Gastrocnemius medialis (tissue), 4 donors: ENCODE results near the gene RASSF5. TPM values are rescaled to one million over a fixed set of nuclear protein-coding genes. Genes with fewer than 3 reads are reported as not detected.

ENCODE experiments used
- ATAC-seq, 2 donors: fragments of 150-250 bp; one replicate each; pipeline ENCODE4 v1.9.1; 2016
- DNase-seq, 2 donors: peaks; one replicate each; pipeline ENCODE4 v3.0.0-alpha.2; 2019
- H3K27ac ChIP-seq, 4 donors: fragments of 200-600 bp; sonication (generic); 1 replicate in 1 of 4; 2 replicates in 3 of 4; pipeline ENCODE4 v1.5.1; 2016 to 2018; ENCODE audit warnings: mild to moderate bottlenecking in 2 of 4, moderate library complexity in 1 of 4
- H3K27me3 ChIP-seq, 3 donors: fragments of 200-600 bp; sonication (generic) in 2 of 3; 1 replicate in 1 of 3; 2 replicates in 2 of 3; pipeline versions ENCODE4 v1.5.1 to v1.6.0; 2016 to 2019; ENCODE audit warnings: mild to moderate bottlenecking in 1 of 3, moderate library complexity in 1 of 3
- H3K36me3 ChIP-seq, 2 donors: fragments of 200-600 bp; sonication (generic) in 1 of 2; one replicate each; pipeline ENCODE4 v1.5.1; 2017 to 2018
- H3K4me1 ChIP-seq, 2 donors: fragments of 200-600 bp; sonication (generic) in 1 of 2; one replicate each; pipeline ENCODE4 v1.5.1; 2016 to 2017; ENCODE audit warnings: mild to moderate bottlenecking in 2 of 2
- H3K4me3 ChIP-seq, 4 donors: fragments of 200-600 bp; sonication (generic) in 3 of 4; 1 replicate in 1 of 4; 2 replicates in 3 of 4; pipeline ENCODE4 v1.5.1; 2016 to 2019; ENCODE audit warnings: mild to moderate bottlenecking in 2 of 4
- H3K9me3 ChIP-seq, 3 donors: fragments of 200-600 bp; sonication (generic) in 2 of 3; 1 replicate in 1 of 3; 2 replicates in 2 of 3; pipeline ENCODE4 v1.5.1; 2016 to 2019
- POLR2A ChIP-seq, 2 donors: fragments of 450-650 bp; IDR thresholded peaks; one replicate each; pipeline ENCODE4 v1.6.1; 2017; ENCODE audit warnings: antibody characterized with exemption in 2 of 2, mild to moderate bottlenecking in 2 of 2, moderate library complexity in 2 of 2
- in situ Hi-C, 4 donors: fragments of 200-750 bp; cut with MboI; loops; one replicate each; pipeline versions ENCODE4 v1.15.0 to v1.8.0; 2017; ENCODE audit warnings: low sequenced_read_pairs in 4 of 4
- intact Hi-C: fragments of 100-400 bp; cut with DNase I; formaldehyde crosslinking; loops from one replicate; pipeline ENCODE4 v1.15.1; 2023; ENCODE audit warnings: low total_unique reads
- total RNA-seq, 4 donors: library from RNA; depleted of rRNA; stranded (reverse); fragments of >200 nt; gene quantifications; one replicate each; pipeline versions ENCODE4 v1.1.0 to v1.2.3, GENCODE V29; 2016
- TF ChIP-seq, protein P1 (sequence below), 5 experiments: fragments of 450-650 bp in 3 of 5; fragments of 200-600 bp in 2 of 5; sonication (generic) in 2 of 5; IDR thresholded peaks in 4 of 5; conservative IDR thresholded peaks in 1 of 5; 1 replicate in 4 of 5; 2 replicates in 1 of 5; pipeline ENCODE4 v1.5.1; 2016 to 2019; ENCODE audit warnings: antibody characterized with exemption in 5 of 5, mild to moderate bottlenecking in 3 of 5, moderate library complexity in 3 of 5

RASSF5 gene
- total RNA-seq, 4 donors from 2014 or later, result 5.9 to 15.9 (median 9.4) TPM

DNA sequence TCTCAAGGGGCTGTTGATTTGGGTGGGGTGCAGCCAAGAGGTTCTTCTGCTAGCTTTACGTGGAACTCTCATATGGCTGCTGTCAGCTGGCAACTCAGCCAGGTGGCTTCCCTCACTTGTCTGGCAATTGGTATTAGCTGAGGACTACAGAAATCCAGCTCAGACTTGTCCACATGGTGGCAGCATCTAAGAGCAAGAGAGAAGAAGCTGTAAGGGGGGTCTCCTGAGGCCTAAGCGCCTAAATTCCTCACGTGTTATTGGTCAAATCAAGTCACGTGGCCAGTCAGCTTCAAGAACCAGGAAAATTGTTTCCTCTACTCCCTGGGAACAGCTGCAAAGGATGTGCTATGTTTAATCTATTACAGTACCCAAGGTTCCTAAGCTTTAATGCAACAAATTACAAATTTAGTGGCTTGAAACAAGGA is 123.8 kb downstream of the RASSF5 start:
- Histone ChIP-seq H3K9me3 (no peaks in the 10 kb centered on the region), H3K27me3 (no peaks in the 10 kb centered on the region), H3K4me1 (peaks cover 8 to 14% of the 10 kb centered on the region in 2 donors), H3K36me3 (no peaks in the 10 kb centered on the region), H3K27ac (no peak overlapping the region), H3K4me3 (no peak overlapping the region)
- DNase-seq, result peak; percentile 32 to 39
- no peak for TF ChIP-seq POLR2A (IDR thresholded peaks at IDR 0.05)
- TF ChIP-seq, protein P1, sequence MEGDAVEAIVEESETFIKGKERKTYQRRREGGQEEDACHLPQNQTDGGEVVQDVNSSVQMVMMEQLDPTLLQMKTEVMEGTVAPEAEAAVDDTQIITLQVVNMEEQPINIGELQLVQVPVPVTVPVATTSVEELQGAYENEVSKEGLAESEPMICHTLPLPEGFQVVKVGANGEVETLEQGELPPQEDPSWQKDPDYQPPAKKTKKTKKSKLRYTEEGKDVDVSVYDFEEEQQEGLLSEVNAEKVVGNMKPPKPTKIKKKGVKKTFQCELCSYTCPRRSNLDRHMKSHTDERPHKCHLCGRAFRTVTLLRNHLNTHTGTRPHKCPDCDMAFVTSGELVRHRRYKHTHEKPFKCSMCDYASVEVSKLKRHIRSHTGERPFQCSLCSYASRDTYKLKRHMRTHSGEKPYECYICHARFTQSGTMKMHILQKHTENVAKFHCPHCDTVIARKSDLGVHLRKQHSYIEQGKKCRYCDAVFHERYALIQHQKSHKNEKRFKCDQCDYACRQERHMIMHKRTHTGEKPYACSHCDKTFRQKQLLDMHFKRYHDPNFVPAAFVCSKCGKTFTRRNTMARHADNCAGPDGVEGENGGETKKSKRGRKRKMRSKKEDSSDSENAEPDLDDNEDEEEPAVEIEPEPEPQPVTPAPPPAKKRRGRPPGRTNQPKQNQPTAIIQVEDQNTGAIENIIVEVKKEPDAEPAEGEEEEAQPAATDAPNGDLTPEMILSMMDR (IDR thresholded peaks at IDR 0.05 in 4 of 5, conservative IDR thresholded peaks at IDR 0.05 in 1 of 5), result peak; percentile 11 to 58 (median 30)
- in situ Hi-C loops, result loop anchor here (5.0 to 25.0 kb wide), 5 partner anchors 174 to 431 kb away; partner anchors contain the start of genes PFKFB2 (in 1 of the 4) and YOD1 (in 1 of the 4)
- intact Hi-C loops, result loop anchor here (5.0 kb wide), 1 partner anchor 351 kb away; no protein-coding TSS in a partner anchor
- peak; percentile 23 to 37 for ATAC-seq

DNA sequence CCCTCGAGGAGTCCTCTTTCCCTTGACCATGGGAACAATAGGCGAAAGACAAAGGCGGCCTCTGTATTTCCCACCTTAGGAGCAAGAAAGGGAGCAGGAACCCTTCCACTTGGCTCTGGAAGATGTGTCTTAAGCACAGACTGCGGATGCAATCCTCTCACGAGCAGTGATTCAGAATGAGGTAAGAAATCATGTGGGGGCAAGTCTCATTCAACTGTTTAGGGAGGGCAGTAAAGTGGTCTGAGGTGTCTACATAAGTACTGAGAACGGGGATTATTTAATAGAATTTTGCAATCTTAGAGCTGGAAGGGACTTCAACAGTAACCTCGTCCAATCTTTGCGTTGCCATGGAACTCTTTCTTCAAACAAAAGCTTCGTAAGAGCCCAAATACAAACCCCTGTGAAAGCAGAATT is 126.4 kb downstream of the RASSF5 start:
- TF ChIP-seq, protein P1 (IDR thresholded peaks at IDR 0.05 in 4 of 5, conservative IDR thresholded peaks at IDR 0.05 in 1 of 5), result no peak
- peak in 1 of 2 donors; percentile 15 for TF ChIP-seq POLR2A (IDR thresholded peaks at IDR 0.05)
- peak in 1 of 2 donors; percentile 5 for DNase-seq
- no peak overlapping the region for H3K4me3 ChIP-seq
- no peaks in the 10 kb centered on the region for H3K36me3 ChIP-seq
- intact Hi-C loops (loop anchor here (1.0 to 5.0 kb wide), 5 partner anchors 31 to 349 kb away; no protein-coding TSS in a partner anchor), in situ Hi-C loops (loop anchor here (5.0 to 25.0 kb wide), 5 partner anchors 171 to 429 kb away; partner anchors contain the start of genes PFKFB2 (in 1 of the 4) and YOD1 (in 1 of the 4))
- peak overlapping the region in 2 of 4 donors; percentile 28 to 76 for H3K27ac ChIP-seq
- peak in 1 of 2 donors; percentile 27 for ATAC-seq
- peaks cover 11 to 16% of the 10 kb centered on the region in 2 donors for H3K4me1 ChIP-seq
- no peaks in the 10 kb centered on the region for H3K27me3 ChIP-seq
- no peaks in the 10 kb centered on the region for H3K9me3 ChIP-seq

- DNase-seq, result peak; percentile 80 to 87
- peak; percentile 79 for ATAC-seq
- peak overlapping the region; percentile 76 to 93 (median 88) for H3K4me3 ChIP-seq
- H3K27me3 ChIP-seq, result no peaks in the 10 kb centered on the region
- peaks cover 11 to 16% of the 10 kb centered on the region in 2 donors for H3K4me1 ChIP-seq
- H3K27ac ChIP-seq, result peak overlapping the region; percentile 70 to 79 (median 73)
- no peaks in the 10 kb centered on the region for H3K36me3 ChIP-seq
- no peaks in the 10 kb centered on the region for H3K9me3 ChIP-seq
- in situ Hi-C loops (loop anchor here (5.0 to 25.0 kb wide), 5 partner anchors 170 to 428 kb away; partner anchors contain the start of genes PFKFB2 (in 1 of the 4) and YOD1 (in 1 of the 4)), intact Hi-C loops (loop anchor here (1.0 to 5.0 kb wide), 7 partner anchors 22 to 348 kb away; partner anchors contain the start of genes EIF2D and MAPKAPK2)
- TF ChIP-seq, protein P1 (IDR thresholded peaks at IDR 0.05 in 4 of 5, conservative IDR thresholded peaks at IDR 0.05 in 1 of 5), result peak; percentile 70 to 91 (median 86)
- TF ChIP-seq POLR2A (IDR thresholded peaks at IDR 0.05), result no peak
These were observed 127.2 kb downstream of the RASSF5 start for GRCh38 chr1:206634365-206635079.

DNA sequence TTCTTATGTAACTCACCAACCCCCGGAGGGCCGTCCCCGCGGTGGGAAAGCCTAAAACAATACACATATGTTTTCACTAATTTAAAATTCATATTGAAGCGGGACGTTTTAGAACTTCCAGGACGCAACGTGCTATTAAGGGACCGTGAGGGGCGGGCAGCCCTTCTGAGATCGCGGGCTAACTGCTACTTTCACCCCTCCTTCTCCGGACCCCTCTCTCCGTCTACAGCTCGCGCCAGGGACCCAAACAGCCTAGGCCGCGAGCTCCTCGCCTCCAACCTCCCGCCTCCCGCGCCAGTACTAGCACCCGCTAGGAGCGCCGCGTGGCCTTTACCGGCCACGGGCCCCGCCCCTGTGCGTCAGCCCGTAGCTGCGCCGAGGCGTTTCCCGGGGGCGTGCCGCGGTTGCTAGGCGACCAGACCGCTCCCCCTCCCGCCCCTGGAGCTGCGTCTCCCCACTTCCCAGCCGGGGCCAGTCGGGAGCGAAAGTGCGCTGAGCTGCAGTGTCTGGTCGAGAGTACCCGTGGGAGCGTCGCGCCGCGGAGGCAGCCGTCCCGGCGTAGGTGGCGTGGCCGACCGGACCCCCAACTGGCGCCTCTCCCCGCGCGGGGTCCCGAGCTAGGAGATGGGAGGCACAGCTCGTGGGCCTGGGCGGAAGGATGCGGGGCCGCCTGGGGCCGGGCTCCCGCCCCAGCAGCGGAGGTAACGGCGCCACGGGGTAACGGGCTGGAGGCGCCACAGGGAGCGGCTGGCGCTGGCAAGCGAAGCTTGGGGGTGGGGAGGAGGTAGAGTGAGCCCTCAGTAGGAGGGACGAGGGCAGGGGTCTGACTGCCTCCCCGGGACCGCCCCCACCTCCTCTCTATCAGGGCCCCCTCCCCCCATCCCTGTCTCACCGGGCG is 128.0 kb downstream of the RASSF5 start, which contains the start of gene DYRK3:
TSS of gene DYRK3 (plus strand) at position 457 of the 898 bp plus-strand sequence. CDS start at position 625, 168 bp downstream.
- Histone ChIP-seq H3K27me3 (no peaks in the 10 kb centered on the region), H3K27ac (peak within 1 kb of the TSS; percentile 70 to 79 (median 73)), H3K36me3 (no peaks in the 10 kb centered on the region), H3K4me3 (peak within 1 kb of the TSS; percentile 76 to 93 (median 88)), H3K4me1 (peaks cover 11 to 16% of the 10 kb centered on the region in 2 donors), H3K9me3 (no peaks in the 10 kb centered on the region)
- in situ Hi-C loops, result loop anchor here (5.0 to 25.0 kb wide), 5 partner anchors 169 to 427 kb away; partner anchors contain the start of genes PFKFB2 (in 1 of the 4) and YOD1 (in 1 of the 4)
- intact Hi-C loops, result loop anchor here (1.0 to 2.0 kb wide), 3 partner anchors 23 to 91 kb away; partner anchors contain the start of genes EIF2D and MAPKAPK2
- ATAC-seq (peak; percentile 81 to 83), DNase-seq (peak; percentile 84 to 88)
- peak; percentile 89 to 95 for TF ChIP-seq POLR2A (IDR thresholded peaks at IDR 0.05)
- TF ChIP-seq, protein P1 (IDR thresholded peaks at IDR 0.05 in 4 of 5, conservative IDR thresholded peaks at IDR 0.05 in 1 of 5), result peak in 3 of 5 experiments; percentile 26 to 46 (median 29)
